Tibial artery (tissue), 4 donors: ENCODE measurements around the gene RAB40C.

Experiments used
- DNase-seq, 2 donors: peaks; one replicate each; pipeline ENCODE4 v3.0.0-alpha.2; 2019
- H3K27ac ChIP-seq, 2 donors: fragments of 200-600 bp; sonication (generic) in 1 of 2; 1 replicate in 1 of 2; 2 replicates in 1 of 2; pipeline ENCODE4 v1.5.1; 2018 to 2019; ENCODE audit warnings: mild to moderate bottlenecking in 1 of 2
- H3K27me3 ChIP-seq, 2 donors: fragments of 200-600 bp; sonication (generic) in 1 of 2; one replicate each; pipeline versions ENCODE4 v1.5.1 to v1.6.0; 2016 to 2019
- H3K36me3 ChIP-seq, 3 donors: fragments of 200-600 bp; sonication (generic) in 2 of 3; one replicate each; pipeline ENCODE4 v1.5.1; 2016 to 2019; ENCODE audit warnings: mild to moderate bottlenecking in 2 of 3
- H3K4me1 ChIP-seq, 4 donors: fragments of 200-600 bp; sonication (generic) in 2 of 4; 1 replicate in 3 of 4; 2 replicates in 1 of 4; pipeline ENCODE4 v1.5.1; 2016 to 2019
- H3K4me3 ChIP-seq, 2 donors: fragments of 200-600 bp; sonication (generic) in 1 of 2; 1 replicate in 1 of 2; 2 replicates in 1 of 2; pipeline ENCODE4 v1.5.1; 2018 to 2019; ENCODE audit warnings: mild to moderate bottlenecking in 2 of 2
- H3K9me3 ChIP-seq, 3 donors: fragments of 200-600 bp; sonication (generic) in 1 of 3; one replicate each; pipeline ENCODE4 v1.5.1; 2016 to 2019
- CTCF ChIP-seq, 2 experiments: fragments of 200-600 bp in 1 of 2; fragments of 450-650 bp in 1 of 2; IDR thresholded peaks; one replicate each; pipeline ENCODE4 v1.5.1; 2017 to 2019; ENCODE audit warnings: antibody characterized with exemption in 2 of 2, mild to moderate bottlenecking in 1 of 2, moderate library complexity in 1 of 2
- intact Hi-C: fragments of 100-400 bp; cut with DNase I; formaldehyde crosslinking; loops from one replicate; pipeline ENCODE4 v1.15.0; 2023; ENCODE audit warnings: low total_unique reads

RAB40C gene

GRCh38 chr16:634051-634670 lies 44.3 kb downstream of the RAB40C start:
- no peak overlapping the region for H3K4me3 ChIP-seq
- H3K27me3 ChIP-seq: peaks cover 0 to 7% of the 10 kb centered on the region in 2 donors
- no peak overlapping the region for H3K27ac ChIP-seq
- no peak for TF ChIP-seq CTCF (IDR thresholded peaks at IDR 0.05)
- DNase-seq: no peak
- no peaks in the 10 kb centered on the region for H3K9me3 ChIP-seq
- intact Hi-C loops: loop anchor here (10.0 kb wide), 1 partner anchor 49 kb away; no protein-coding TSS in a partner anchor
- peaks cover 0 to 45% (median 31%) of the 10 kb centered on the region in 4 donors for H3K4me1 ChIP-seq
- peaks cover 0 to 34% (median 18%) of the 10 kb centered on the region in 3 donors for H3K36me3 ChIP-seq

DNA sequence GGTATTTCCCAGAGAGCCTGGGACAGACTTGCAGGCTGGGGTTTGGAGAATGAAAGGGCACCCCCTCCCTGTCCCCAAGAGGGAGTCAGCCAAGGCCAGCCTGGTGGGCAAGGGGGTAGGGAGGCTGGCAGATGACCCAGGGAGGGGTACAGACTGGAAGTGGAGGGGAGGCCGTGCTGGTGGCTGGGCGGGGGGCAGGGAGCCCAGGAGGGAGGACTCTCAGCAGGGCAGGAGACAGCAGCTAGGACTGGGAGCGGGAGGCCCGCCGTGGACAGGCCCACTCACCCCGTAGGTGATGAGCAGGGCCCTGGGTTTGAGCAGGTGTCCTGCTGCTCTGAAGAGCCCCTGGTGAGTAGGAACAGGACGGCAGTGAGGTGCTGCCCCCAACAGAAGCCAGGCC lies 45.1 kb downstream of the RAB40C start:
- Histone ChIP-seq H3K4me1 (peaks cover 0 to 39% (median 31%) of the 10 kb centered on the region in 4 donors), H3K4me3 (peak overlapping the region; percentile 66 to 91), H3K27ac (peak overlapping the region in 1 of 2 donors; percentile 97), H3K36me3 (peaks cover 0 to 28% (median 18%) of the 10 kb centered on the region in 3 donors), H3K9me3 (no peaks in the 10 kb centered on the region), H3K27me3 (peaks cover 0 to 7% of the 10 kb centered on the region in 2 donors)
- no peak for TF ChIP-seq CTCF (IDR thresholded peaks at IDR 0.05)
- DNase-seq: no peak
- intact Hi-C loops: loop anchor here (10.0 kb wide), 1 partner anchor 50 kb away; no protein-coding TSS in a partner anchor

- TF ChIP-seq CTCF (IDR thresholded peaks at IDR 0.05): peak in 1 of 2 experiments; percentile 5
- DNase-seq: no peak
- peaks cover 0 to 7% of the 10 kb centered on the region in 2 donors for H3K27me3 ChIP-seq
- H3K9me3 ChIP-seq: no peaks in the 10 kb centered on the region
- H3K36me3 ChIP-seq: peaks cover 0 to 28% (median 18%) of the 10 kb centered on the region in 3 donors
- intact Hi-C loops: loop anchor here (10.0 kb wide), 1 partner anchor 51 kb away; no protein-coding TSS in a partner anchor
- H3K27ac ChIP-seq: peak overlapping the region; percentile 97
- peaks cover 0 to 34% (median 27%) of the 10 kb centered on the region in 4 donors for H3K4me1 ChIP-seq
- H3K4me3 ChIP-seq: peak overlapping the region; percentile 66 to 91
Measured at GRCh38 chr16:635573-636205, 45.8 kb downstream of the RAB40C start.

DNA sequence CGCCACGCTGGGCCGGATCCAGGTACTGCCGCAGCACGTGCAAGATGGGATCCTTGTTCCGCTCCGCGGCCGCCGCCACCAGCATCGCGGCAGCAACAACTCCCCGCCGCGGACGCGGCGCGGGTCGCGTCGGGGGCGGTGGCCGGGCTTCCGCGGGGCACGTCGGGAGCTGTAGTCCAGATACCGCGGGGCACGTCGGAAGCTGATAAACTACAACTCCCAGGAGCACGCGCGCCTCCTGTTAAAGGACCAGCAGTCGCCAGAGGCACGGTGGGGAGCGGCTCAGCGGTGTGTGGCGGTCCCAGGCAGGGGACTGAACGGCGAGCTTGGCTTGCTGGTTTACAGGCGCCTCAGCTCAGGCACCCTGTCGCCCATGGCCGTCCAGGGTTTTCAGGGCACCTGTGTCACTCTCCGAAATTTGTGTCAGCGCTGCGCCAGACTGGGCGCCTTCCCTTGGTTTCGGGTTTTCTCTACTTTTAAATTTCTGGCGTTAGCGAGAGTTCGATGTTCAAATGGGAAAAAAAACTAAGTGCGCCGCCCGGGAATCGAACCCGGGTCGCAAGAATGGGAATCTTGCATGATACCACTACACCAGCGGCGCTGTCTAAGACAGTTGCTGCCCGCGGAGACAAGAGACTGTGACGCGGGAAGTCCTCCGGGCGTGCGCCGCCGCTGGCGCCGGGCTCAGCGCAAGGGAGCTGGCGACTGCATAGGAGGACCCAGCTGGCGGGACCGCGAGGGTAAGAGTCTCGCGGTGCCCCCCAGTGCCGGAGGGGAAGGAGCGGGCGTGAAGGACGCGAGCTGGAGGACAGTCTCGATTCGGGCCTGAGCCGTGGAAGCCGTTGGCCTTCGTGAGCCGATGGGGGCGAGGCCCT lies 46.6 kb downstream of the RAB40C start, which contains the start of gene METTL26:
Gene METTL26, minus strand, starts transcription at position 100 of the 875 bp plus-strand sequence. Its CDS starts 15 bp downstream, at position 85.
- H3K27ac ChIP-seq: peak within 1 kb of the TSS; percentile 97
- H3K27me3 ChIP-seq: peaks cover 0 to 4% of the 10 kb centered on the region in 2 donors
- peaks cover 3 to 34% (median 27%) of the 10 kb centered on the region in 4 donors for H3K4me1 ChIP-seq
- peaks cover 0 to 28% (median 18%) of the 10 kb centered on the region in 3 donors for H3K36me3 ChIP-seq
- DNase-seq: peak; percentile 97 to 98
- TF ChIP-seq CTCF (IDR thresholded peaks at IDR 0.05): peak in 1 of 2 experiments; percentile 13
- intact Hi-C loops: loop anchor here (10.0 kb wide), 1 partner anchor 52 kb away; no protein-coding TSS in a partner anchor
- peak within 1 kb of the TSS; percentile 66 to 91 for H3K4me3 ChIP-seq
- no peaks in the 10 kb centered on the region for H3K9me3 ChIP-seq
